Measurements from ENCODE around the gene RAB11FIP4. TPM values are rescaled to one million over a fixed set of nuclear protein-coding genes. Genes with fewer than 3 reads are reported as not detected.

The RAB11FIP4 gene
- total and polyA plus RNA-seq, 9 of the 15 experiments (the other 6 are each of a cell fraction or from before 2014, with no cell fraction given): 0.62 to 16.6 (median 8.9) TPM

GRCh38 chr17:31492880-31493655 is 101.6 kb downstream of the RAB11FIP4 start (continued):
- TF ChIP-seq SNRNP70 (optimal IDR thresholded peaks at IDR 0.05; ENCODE audit: low read depth, low read length) (no peak), SMARCE1 (IDR thresholded peaks at IDR 0.05) (peak; percentile 30; the same call in 1 of the 2 replicates), BRD9 (IDR thresholded peaks at IDR 0.05; ENCODE audit: low read depth, partially characterized antibody) (no peak), CREBBP (IDR thresholded peaks at IDR 0.05; ENCODE audit: low read depth, low read length) (no peak), HDAC1 (IDR thresholded peaks at IDR 0.05) (no peak), ARID1B (IDR thresholded peaks at IDR 0.05) (0 out of 2 replicates have a peak, but pooled peaks have one; percentile 28), HOXB6 (CRISPR knock-in tag; IDR thresholded peaks at IDR 0.05; ENCODE audit: borderline replicate concordance) (no peak), VEZF1 (CRISPR knock-in tag; IDR thresholded peaks at IDR 0.05) (peak; percentile 90), DACH1 (IDR thresholded peaks at IDR 0.05; ENCODE audit: partially characterized antibody) (no peak), NRF1 (conservative IDR thresholded peaks at IDR 0.05 in 1 of 2, IDR thresholded peaks at IDR 0.05 in 1 of 2) (peak; percentile 40 to 49; a peak in 3 of 4 replicates), JUND (IDR thresholded peaks at IDR 0.05; ENCODE audit: borderline replicate concordance, low read depth, low read length) (peak; percentile 62; the same call in 1 of the 2 replicates), JUND (tag; IDR thresholded peaks at IDR 0.05; ENCODE audit: borderline replicate concordance, low read depth, low read length) (no peak; the same call in 2 of the 3 replicates), ZFX (CRISPR knock-in tag; IDR thresholded peaks at IDR 0.05) (no peak), SMARCA4 (IDR thresholded peaks at IDR 0.05) (0 out of 2 replicates have a peak, but pooled peaks have one; percentile 24), RAD21 (CRISPR knock-in tag; conservative IDR thresholded peaks at IDR 0.05 in 1 of 2, IDR thresholded peaks at IDR 0.05 in 1 of 2) (no peak), FOSL1 (tag; conservative IDR thresholded peaks at IDR 0.05) (peak; percentile 59), GATAD2B (IDR thresholded peaks at IDR 0.05; ENCODE audit: borderline replicate concordance) (no peak), SNIP1 (IDR thresholded peaks at IDR 0.05; ENCODE audit: low read depth) (no peak), ZFP30 (CRISPR knock-in tag; IDR thresholded peaks at IDR 0.05; ENCODE audit: borderline replicate concordance) (no peak), TEAD4 (IDR thresholded peaks at IDR 0.05; ENCODE audit: low read length) (peak; percentile 47; the same call in 1 of the 2 replicates), TEAD4 (CRISPR knock-in tag; IDR thresholded peaks at IDR 0.05; ENCODE audit: borderline replicate concordance) (no peak), KDM2B (CRISPR knock-in tag; IDR thresholded peaks at IDR 0.05) (no peak), C11orf30 (IDR thresholded peaks at IDR 0.05; ENCODE audit: low read depth) (no peak)
- TF ChIP-seq, protein P1, sequence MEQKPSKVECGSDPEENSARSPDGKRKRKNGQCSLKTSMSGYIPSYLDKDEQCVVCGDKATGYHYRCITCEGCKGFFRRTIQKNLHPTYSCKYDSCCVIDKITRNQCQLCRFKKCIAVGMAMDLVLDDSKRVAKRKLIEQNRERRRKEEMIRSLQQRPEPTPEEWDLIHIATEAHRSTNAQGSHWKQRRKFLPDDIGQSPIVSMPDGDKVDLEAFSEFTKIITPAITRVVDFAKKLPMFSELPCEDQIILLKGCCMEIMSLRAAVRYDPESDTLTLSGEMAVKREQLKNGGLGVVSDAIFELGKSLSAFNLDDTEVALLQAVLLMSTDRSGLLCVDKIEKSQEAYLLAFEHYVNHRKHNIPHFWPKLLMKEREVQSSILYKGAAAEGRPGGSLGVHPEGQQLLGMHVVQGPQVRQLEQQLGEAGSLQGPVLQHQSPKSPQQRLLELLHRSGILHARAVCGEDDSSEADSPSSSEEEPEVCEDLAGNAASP (IDR thresholded peaks at IDR 0.05): no peak
- TF ChIP-seq, protein P2, sequence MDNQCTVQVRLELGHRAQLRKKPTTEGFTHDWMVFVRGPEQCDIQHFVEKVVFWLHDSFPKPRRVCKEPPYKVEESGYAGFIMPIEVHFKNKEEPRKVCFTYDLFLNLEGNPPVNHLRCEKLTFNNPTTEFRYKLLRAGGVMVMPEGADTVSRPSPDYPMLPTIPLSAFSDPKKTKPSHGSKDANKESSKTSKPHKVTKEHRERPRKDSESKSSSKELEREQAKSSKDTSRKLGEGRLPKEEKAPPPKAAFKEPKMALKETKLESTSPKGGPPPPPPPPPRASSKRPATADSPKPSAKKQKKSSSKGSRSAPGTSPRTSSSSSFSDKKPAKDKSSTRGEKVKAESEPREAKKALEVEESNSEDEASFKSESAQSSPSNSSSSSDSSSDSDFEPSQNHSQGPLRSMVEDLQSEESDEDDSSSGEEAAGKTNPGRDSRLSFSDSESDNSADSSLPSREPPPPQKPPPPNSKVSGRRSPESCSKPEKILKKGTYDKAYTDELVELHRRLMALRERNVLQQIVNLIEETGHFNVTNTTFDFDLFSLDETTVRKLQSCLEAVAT (IDR thresholded peaks at IDR 0.05): no peak

All from K562 (cell line).